Measurements from ENCODE around the gene PMF1.

Gene PMF1

DNA sequence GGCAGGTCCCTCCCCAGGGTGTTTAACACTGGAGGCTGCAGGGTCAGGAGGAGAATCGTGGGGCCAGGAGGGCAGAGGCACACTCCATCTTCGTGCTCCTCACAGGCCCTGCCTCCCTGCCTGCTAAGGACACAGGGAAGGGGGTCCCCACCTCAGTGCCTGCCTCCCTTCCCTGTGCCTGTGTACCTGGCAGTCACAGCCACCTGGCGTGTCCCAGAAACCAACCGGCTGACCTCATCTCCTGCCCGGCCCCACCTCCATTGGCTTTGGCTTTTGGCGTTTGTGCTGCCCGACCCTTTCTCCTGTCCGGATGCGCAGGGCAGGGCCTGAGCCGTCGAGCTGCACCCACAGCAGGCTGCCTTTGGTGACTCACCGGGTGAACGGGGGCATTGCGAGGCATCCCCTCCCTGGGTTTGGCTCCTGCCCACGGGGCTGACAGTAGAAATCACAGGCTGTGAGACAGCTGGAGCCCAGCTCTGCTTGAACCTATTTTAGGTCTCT, 28.6 kb downstream of the PMF1 start:
- DNase-seq, result no peak

GRCh38 chr1:156241926-156242325, 29.1 kb downstream of the PMF1 start, which contains the start of gene BGLAP:
TSS of gene BGLAP (plus strand) at chr1:156242184. CDS start at chr1:156242232, 48 bp downstream.
- no peak for DNase-seq

DNA sequence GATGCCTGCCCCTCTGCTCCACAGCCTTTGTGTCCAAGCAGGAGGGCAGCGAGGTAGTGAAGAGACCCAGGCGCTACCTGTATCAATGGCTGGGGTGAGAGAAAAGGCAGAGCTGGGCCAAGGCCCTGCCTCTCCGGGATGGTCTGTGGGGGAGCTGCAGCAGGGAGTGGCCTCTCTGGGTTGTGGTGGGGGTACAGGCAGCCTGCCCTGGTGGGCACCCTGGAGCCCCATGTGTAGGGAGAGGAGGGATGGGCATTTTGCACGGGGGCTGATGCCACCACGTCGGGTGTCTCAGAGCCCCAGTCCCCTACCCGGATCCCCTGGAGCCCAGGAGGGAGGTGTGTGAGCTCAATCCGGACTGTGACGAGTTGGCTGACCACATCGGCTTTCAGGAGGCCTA, 29.9 kb downstream of the PMF1 start:
- no peak for DNase-seq

DNA sequence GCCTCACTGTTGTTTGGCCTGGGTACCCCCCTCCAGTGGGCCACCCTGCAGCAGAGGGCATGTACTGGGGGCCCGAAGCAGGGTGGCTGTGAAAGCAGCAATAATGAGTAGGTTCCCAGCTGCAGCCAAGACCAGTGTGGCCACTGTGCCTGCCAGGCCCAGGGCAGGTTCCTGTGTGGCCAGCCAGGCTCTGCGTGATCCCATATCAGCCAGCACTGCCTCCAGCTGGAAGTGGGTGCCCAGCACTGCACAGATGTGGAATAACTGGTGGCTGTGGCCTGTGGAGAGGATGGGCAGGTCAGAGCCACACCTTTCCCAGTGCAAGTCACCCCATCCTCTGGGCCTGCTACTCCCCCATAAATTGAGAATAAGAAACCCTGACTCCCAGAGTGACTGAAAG, 31.3 kb downstream of the PMF1 start:
- no peak for DNase-seq

DNA sequence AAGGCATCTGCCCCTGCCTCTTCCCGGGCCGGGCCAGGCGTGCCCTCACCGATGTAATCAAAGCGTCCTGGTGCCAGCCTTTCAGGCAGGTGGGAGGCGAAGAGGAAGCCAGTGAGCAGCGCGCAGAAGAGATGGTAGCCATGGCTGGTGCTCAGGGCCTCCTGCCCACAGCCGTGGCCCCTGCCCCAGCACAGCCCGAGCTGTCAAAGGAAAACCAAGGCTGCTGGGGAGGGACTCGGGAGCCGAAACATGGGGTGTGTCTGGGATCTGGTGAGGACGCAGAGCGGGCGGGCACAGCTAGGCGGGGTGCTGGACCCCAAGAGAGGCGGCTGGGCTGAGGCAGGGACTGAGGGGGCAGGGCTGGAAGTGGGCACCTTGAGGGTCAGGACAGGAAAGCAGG, 31.9 kb downstream of the PMF1 start:
- DNase-seq, result no peak

GRCh38 chr1:156245451-156246232, 32.8 kb downstream of the PMF1 start:
- DNase-seq, result no peak

GRCh38 chr1:156246241-156246780, 33.5 kb downstream of the PMF1 start:
- no peak for DNase-seq

GRCh38 chr1:156246781-156247459, 34.1 kb downstream of the PMF1 start:
- DNase-seq, result no peak

GRCh38 chr1:156247460-156248322, 34.9 kb downstream of the PMF1 start, which contains the start of gene PAQR6:
TSS of gene PAQR6 (minus strand) at chr1:156248056. CDS start at chr1:156246731, 1,325 bp downstream.
- no peak for DNase-seq

GRCh38 chr1:156248323-156248683, 35.5 kb downstream of the PMF1 start:
- DNase-seq, result no peak

GRCh38 chr1:156249593-156249992, 36.8 kb downstream of the PMF1 start:
- DNase-seq, result no peak

GRCh38 chr1:156251527-156251926, 38.7 kb downstream of the PMF1 start:
- no peak for DNase-seq

DNA sequence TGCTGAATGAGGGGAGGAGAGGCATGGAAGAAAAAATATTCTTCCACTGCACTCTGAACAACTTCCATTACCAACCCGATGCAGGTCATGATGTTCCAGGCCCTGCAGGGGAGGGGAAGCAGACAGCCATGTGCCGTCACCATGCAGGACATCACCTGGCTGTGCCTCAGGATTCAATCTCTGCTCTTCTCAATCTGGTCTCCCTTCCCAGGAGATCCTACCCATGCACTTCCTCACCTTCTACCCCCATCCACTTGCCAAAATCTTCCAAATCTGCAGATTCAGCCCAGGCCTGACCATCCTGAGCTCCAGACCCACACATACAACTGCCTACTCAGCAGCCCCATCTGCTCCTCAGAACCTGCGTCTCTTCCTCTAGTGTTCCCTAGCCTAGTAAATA, 40.8 kb downstream of the PMF1 start:
- DNase-seq, result no peak

GRCh38 chr1:156257711-156258110, 44.9 kb downstream of the PMF1 start:
- DNase-seq, result no peak

GRCh38 chr1:156258859-156259258, 46.1 kb downstream of the PMF1 start:
- no peak for DNase-seq

DNA sequence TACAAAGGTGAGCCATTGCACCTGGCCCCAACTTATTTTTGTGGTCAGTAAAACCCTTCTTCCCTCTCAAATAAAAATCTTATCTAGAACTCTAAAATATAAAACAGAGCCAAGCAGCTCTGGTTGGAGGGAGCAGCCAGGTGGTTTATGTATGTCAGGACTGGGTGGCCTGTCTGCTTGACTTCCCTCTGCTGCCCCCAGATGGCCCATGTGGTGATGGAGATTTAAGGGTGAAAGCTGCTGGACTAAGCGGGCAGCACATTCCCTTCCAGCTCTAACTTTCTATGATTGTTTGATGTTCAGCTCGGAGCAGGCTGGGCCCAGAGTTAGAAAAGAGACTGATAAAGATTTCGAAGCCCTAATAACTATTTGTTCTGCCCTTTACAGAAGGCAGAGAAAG, 47.0 kb downstream of the PMF1 start:
- no peak for DNase-seq

- DNase-seq, result no peak
Measured at GRCh38 chr1:156260896-156261295, 48.1 kb downstream of the PMF1 start.

DNA sequence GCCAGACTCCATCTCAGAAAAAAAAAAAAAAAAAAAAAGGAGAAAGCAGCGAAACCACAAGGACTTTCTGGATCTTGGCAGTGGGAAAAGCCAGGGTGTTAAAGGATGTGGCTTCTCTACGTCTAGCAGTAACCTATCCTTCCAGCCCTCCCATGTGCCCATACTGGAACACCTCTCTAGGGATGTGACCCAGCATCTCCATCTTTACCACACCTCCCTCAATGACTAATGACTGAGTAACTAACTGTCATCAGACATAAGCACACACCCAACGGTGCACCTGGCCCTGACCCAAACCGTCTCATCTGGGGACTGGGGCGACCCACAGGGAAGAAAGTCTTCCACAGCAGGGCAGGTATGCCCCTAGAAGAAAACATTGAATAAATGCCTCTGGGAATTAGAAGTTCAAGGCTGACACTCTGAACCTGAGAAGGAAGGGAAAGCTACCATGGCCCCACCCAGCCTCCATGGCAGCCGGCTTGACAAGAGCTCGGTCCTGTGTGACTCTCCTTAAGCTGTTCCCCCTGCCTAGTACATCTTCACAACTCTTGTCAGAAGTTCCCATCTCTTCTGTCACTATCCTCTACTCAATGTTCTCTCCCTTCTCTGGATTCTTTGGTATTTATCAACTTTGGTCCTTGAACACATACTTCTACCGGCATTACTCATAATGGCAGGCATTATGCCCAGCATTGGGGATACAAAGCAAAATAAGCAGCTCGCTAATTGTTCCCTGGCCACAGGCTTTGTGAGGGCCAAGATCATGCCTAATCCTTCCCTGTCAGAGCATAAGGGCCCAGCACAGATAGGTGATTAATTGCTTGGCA, 49.9 kb downstream of the PMF1 start:
- DNase-seq, result no peak

- DNase-seq, result no peak
Measured at GRCh38 chr1:156263288-156263655, 50.5 kb downstream of the PMF1 start.

GRCh38 chr1:156266051-156266450, 53.2 kb downstream of the PMF1 start:
- DNase-seq, result no peak

GRCh38 chr1:156268336-156268735, 55.5 kb downstream of the PMF1 start:
- DNase-seq, result no peak

- DNase-seq, result no peak
Measured at GRCh38 chr1:156270314-156270713, 57.5 kb downstream of the PMF1 start.
